ENCODE data around the gene TWF1.

- TF ChIP-seq RXRA (IDR thresholded peaks at IDR 0.05; ENCODE audit: insufficient read depth, low read depth, low read length): no peak
- no peak for TF ChIP-seq TCF12 (IDR thresholded peaks at IDR 0.05; ENCODE audit: low read depth, low read length)
- TF ChIP-seq YY1 (IDR thresholded peaks at IDR 0.05; ENCODE audit: low read depth, low read length): no peak
- no peak for TF ChIP-seq SP2 (IDR thresholded peaks at IDR 0.05; ENCODE audit: low read length)
- peak in 2 of 3 experiments; percentile 45 to 60; a peak in 2 of 4 replicates for TF ChIP-seq CTCF (IDR thresholded peaks at IDR 0.05; ENCODE audit: control extremely low read depth in 1 of 3, insufficient read depth in 1 of 3, low read depth in 1 of 3, low read length in 3 of 3)
- TF ChIP-seq BRCA1 (IDR thresholded peaks at IDR 0.05; ENCODE audit: low read depth, low read length): no peak
- peak; percentile 63 to 74 for TF ChIP-seq RAD21 (IDR thresholded peaks at IDR 0.05 in 1 of 2, conservative IDR thresholded peaks at IDR 0.05 in 1 of 2; ENCODE audit: low read depth in 2 of 2, low read length in 2 of 2)
- TF ChIP-seq EZH2 (IDR thresholded peaks at IDR 0.05; ENCODE audit: low read depth, low read length, severe bottlenecking): no peak
- TF ChIP-seq ASH2L (IDR thresholded peaks at IDR 0.05; ENCODE audit: low read length): no peak
- no peak for TF ChIP-seq GABPA (IDR thresholded peaks at IDR 0.05; ENCODE audit: borderline replicate concordance, insufficient read depth, low read length)
- no peak for TF ChIP-seq NRF1 (IDR thresholded peaks at IDR 0.05; ENCODE audit: low read depth, low read length)
- TF ChIP-seq SIRT6 (IDR thresholded peaks at IDR 0.05; ENCODE audit: low read length): no peak
- no peak for TF ChIP-seq HDAC6 (IDR thresholded peaks at IDR 0.05; ENCODE audit: low read depth, low read length)
- TF ChIP-seq SRF (IDR thresholded peaks at IDR 0.05; ENCODE audit: low read depth, low read length): no peak
Observed at GRCh38 chr12:43776498-43776897, 29.6 kb downstream of the TWF1 start.

Data from H1 (cell line).